GM21381 (cell line): ENCODE data around the gene CHRM4.

Source experiments
- ATAC-seq: cut with Tn5 transposase; IDR thresholded peaks from one replicate; pipeline ENCODE4 v1.9.1; 2021; ENCODE audit warnings: mild to moderate bottlenecking, moderate library complexity; ENCODE audit not compliant: unreplicated experiment

The CHRM4 gene

DNA sequence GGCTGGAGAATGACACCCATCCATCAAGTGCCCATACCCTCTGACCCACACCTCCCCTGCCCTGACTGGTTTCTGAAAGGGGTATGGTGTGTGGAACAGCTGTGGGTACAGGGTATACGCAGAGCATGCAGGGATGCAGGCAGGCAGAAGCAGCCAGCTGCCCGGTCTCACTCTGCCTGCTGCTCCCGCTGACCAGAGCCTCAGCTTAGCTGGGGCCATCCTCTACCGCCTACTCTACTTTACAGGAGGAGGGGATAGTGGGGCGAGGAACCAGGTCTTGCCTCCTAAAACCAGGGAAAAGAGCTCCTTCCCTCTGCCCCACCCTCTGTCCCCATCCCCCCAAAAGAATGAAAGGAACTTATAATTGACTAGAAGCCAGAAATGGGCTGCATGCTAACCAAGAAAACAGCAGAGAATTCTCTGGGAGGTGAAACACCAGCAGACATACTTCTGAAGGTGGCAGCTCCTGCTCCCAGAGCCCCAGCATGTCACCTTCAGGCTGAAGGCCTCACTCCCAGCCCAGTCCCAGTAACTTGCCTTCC, 13.0 kb upstream of the CHRM4 start:
- ATAC-seq, result no peak

GRCh38 chr11:46402957-46403902, 11.7 kb upstream of the CHRM4 start:
- no peak for ATAC-seq

- ATAC-seq, result no peak
Measured at GRCh38 chr11:46397526-46397925, 6.0 kb upstream of the CHRM4 start.

GRCh38 chr11:46393759-46394158, 2.2 kb upstream of the CHRM4 start:
- no peak for ATAC-seq

- no peak for ATAC-seq
Measured at GRCh38 chr11:46393231-46393616, 1.6 kb upstream of the CHRM4 start.

DNA sequence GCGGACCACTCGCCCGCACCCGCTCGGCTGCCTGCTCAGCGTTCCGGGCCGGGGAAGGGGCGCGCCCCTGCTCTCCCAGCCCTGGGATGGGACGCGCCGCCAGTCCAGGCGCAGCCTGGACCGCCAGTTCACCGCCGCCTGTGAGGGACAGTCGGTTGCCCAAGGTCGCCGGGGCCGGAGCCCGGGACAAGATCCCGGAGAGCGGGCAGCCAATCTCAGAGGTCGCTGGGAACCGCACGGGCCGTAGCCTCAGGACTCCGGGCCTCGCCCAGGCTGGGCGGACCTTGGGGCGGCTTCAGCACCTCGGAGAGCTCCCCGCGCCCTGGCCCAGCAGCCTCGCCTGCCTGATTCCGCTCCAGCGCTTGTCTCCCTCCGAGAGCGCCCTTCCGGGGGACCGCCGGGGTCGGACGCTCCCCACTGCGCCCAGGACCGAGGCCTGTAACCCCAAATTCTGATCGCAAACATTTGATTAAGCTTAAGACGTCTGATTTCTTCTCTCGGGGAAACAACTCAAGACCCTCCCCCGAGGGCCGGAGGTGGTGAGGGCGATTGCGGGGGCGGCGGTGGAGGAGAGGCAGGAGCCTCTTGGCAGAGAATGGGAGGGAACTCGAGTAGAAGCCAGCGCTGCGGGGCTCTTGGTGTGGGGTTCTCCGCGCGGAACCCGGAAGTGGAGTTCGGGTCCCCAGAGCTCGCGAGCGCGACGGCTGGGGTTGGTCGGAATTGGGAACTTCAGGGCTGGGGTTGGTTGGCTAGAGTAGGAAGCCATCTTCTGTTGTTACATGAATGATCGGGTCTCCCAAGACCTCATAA, 1.1 kb upstream of the CHRM4 start:
- peak; percentile 64 for ATAC-seq

DNA sequence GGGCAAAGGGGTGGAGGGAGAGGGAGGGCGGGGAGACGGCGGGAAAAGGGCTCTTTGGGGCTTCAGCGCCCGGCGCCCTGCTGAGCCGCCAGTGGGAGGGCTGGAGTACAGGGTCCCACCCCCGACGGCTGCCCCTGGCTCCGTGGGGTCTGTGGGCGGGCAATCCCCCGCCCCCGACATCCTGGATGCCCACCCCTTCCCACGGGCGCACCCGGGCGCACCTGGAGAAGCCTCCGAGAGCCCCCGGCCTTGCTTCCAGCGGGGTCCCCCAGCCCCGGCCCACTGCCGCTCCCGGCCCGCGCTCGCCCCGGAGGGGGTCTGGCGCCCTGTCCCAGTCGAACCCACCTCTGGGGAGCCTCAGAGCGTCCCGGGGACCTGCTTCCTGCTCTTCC, 394 bp downstream of the CHRM4 start:
- no peak for ATAC-seq

DNA sequence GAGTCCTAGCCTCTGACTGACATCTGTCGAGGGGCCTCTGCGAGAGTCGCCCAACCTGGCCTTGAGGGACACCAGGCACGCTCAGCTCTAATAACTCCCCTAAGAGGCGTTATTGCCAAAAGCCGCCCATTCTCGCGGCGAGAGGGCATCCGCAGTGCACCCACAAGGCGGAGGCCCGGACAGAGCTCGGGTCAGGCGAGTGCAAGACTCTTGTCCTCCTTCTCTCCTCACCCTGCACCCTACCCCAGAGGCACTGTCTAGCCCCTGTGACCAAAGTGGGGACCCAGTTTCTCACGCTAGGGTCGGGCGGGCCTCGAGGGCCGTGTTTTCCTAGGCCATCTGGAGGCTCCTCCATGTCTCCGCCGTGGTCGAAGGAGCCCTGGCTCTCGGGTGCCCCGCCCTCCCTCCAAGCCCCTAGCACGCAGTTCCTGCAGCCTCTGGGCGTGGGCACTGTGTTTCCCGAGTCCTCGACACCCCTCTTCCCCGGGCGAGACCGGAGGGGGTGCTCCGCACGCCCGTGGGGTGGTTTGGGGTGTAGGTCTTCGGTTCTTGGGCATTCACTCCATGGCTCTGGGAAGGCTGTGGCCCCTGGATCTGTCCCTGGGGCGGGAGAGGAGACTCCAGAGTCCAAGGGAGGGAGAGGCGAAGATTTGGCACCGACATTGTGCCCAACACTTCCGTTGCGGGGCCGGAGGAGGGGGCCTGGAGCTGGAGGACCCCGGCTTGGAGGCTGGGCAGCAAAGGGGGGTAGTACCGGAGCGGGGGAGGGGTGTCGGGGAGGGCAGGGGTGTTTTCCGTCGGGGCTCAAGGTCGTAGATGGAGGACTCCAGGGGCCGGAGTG, 1.0 kb downstream of the CHRM4 start:
- no peak for ATAC-seq

DNA sequence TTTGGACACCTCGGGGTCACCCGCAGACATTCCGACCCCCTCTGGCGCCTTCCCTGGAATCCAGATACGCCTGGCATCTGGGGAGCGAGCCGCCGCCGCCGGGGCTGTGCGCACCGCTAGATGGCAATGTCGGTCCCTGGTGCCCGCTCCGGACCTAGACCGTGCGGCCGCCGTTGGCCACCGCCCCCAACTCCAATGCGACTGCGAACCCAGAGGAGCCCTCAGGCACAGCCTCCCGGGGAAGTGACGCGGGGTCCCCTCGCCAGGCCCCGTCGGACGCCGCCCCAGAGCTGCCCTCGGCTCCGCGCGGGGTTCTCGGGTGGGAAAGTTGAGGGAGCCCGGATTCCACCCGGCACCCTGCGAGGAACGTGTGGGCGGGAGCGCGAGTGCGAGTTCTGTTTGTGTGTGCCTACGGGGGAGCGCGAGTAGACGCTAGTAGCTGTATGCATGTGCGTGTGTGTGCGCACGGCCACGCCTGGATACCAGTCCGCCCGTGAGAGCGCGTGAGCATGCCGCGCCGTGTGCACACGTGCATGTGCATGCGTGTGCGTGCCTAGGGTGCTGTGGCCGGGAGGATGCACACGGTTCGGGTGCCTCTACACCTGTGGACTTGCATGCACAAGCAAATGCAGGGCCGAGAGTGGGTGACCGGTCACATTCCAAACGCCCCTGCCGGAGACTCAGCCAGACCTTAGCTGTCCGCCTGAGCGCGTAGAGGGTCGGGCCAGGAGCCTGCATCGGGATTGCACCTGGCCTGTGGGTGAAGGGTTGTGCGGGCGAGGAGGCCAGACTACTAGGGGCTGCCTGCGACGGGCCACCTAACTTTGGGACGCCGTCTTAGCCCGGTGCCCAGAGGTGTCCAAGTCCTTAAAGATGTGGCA, 1.9 kb downstream of the CHRM4 start:
- ATAC-seq, result peak; percentile 41

- no peak for ATAC-seq
Measured at GRCh38 chr11:46388619-46389449, 2.7 kb downstream of the CHRM4 start.

- no peak for ATAC-seq
Measured at GRCh38 chr11:46387919-46388618, 3.5 kb downstream of the CHRM4 start.

DNA sequence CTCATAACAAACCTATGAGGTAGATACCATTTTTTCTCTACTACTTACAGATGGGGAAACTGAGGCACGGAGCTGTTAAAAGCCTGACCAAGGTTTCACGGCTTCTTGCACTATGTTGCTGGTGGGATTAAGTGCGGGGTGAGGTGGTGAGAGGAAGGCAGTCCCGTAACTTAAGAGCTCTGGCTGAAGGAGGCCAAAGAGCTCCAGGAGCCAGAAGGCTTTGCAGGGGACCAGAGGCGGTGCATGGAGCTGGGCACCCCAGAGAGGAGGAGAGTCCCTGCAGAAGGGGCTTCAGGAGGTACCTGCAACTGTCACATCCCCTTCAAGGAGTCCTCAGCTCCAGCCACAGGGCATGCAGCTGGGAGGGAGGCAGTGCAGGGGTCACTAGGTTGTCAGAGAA, 4.1 kb downstream of the CHRM4 start:
- no peak for ATAC-seq

- no peak for ATAC-seq
Measured at GRCh38 chr11:46386674-46387073, 4.9 kb downstream of the CHRM4 start.

DNA sequence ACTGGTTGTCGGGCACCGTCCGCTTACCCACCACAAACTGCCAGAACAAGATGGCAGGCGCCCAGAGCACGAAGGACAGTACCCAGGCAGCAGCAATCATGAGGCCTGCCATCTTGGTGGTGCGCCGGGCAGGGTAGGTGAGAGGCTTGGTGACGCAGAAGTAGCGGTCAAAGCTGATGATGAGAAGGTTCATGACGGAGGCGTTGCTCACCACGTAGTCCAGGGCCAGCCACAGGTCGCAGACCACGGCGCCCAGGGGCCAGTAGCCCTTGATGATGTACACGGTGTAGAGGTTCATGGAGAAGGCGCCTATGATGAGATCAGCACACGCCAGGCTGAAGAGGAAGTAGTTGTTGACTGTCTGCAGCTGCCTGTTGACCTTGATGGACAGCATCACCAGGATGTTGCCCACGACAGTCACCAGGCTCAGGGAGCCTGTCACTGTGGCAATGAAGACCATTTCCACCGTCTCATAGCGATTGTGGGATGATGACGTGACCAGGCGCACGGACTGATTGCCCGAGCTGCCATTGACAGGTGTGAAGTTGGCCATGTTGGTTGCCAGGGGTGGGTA, 5.5 kb downstream of the CHRM4 start:
- no peak for ATAC-seq

DNA sequence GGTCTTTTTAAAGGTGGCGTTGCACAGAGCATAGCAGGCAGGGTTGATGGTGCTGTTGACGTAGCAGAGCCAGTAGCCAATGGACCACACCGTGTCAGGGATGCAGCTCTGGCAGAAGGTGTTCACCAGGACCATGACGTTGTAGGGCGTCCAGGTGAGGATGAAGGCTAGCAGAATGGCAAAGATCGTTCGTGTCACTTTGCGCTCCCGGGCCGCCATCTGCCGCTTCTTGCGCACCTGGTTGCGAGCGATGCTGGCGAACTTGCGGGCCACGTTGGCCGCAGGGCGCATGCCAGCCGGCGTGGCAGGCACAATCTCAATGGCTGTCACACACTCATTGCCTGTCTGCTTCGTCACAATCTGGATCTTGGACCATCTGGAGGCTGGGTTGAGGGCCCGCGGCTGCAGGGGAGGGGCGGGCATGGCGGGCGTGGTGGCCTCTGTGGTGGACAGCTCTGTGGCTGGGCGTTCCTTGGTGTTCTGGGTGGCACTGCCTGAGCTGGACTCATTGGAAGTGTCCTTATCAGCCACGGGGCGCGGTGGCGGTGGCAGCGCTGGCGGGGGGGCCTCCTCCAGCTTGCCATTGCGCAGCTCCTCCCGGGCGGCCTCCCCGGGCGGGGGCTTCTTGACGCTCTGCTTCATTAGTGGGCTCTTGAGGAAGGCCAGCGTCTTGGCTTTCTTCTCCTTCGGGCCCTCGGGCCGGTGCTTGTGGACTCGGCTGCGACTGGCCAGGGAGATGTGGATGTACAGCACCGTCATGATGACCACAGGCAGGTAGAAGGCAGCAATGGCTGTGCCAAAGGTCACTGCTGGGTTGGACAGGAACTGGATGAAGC, 6.2 kb downstream of the CHRM4 start:
- ATAC-seq, result no peak

- ATAC-seq, result no peak
Measured at GRCh38 chr11:46383974-46384701, 7.4 kb downstream of the CHRM4 start.

DNA sequence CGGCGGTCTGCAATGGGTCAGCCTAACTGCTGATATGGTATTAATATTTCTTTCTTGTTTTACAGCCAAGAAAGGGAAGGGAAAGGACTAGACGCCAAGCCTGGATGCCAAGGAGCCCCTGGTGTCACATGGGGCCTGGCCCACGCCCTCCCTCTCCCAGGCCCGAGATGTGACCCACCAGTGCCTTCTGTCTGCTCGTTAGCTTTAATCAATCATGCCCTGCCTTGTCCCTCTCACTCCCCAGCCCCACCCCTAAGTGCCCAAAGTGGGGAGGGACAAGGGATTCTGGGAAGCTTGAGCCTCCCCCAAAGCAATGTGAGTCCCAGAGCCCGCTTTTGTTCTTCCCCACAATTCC, 8.2 kb downstream of the CHRM4 start:
- ATAC-seq, result no peak
